Memory B cell (primary cell): Measurements from ENCODE around the gene SPOCK2.

Source experiments
- ATAC-seq: fragments of 150-1000 bp; cut with Tn5 transposase; 2 replicates; pipeline ENCODE4 v1.10.0; 2021; ENCODE audit warnings: low read depth, mild to moderate bottlenecking, moderate library complexity
- DNase-seq, 2 donors: peaks; one replicate each; pipeline ENCODE4 v3.0.0; 2022; ENCODE audit warnings: low spot score in 2 of 2
- H3K27ac Mint-ChIP-seq: one replicate; pipeline ENCODE4 v1.8.0; 2022; ENCODE audit warnings: mild to moderate bottlenecking, moderate library complexity, mixed read lengths
- H3K27me3 Mint-ChIP-seq: one replicate; pipeline ENCODE4 v1.8.0; 2022; ENCODE audit warnings: mixed read lengths
- H3K36me3 Mint-ChIP-seq: one replicate; pipeline ENCODE4 v1.8.0; 2022; ENCODE audit warnings: mild to moderate bottlenecking, mixed read lengths
- H3K4me1 Mint-ChIP-seq: one replicate; pipeline ENCODE4 v1.8.0; 2022; ENCODE audit warnings: mixed read lengths
- H3K4me3 Mint-ChIP-seq: one replicate; pipeline ENCODE4 v1.8.0; 2022; ENCODE audit warnings: mild to moderate bottlenecking, moderate library complexity, mixed read lengths
- H3K9me3 Mint-ChIP-seq: one replicate; pipeline ENCODE4 v1.8.0; 2022; ENCODE audit warnings: mixed read lengths

SPOCK2 gene

GRCh38 chr10:72099600-72099921, 11.2 kb upstream of the SPOCK2 start:
- Mint-ChIP-seq H3K9me3 (no peaks in the 10 kb centered on the region), H3K4me1 (no peaks in the 10 kb centered on the region), H3K27ac (no peak overlapping the region), H3K27me3 (no peaks in the 10 kb centered on the region), H3K4me3 (no peak overlapping the region), H3K36me3 (peaks cover 33% of the 10 kb centered on the region)
- ATAC-seq (no peak), DNase-seq (no peak)

GRCh38 chr10:72098836-72099599, 10.7 kb upstream of the SPOCK2 start:
- Mint-ChIP-seq H3K4me3 (no peak overlapping the region), H3K4me1 (no peaks in the 10 kb centered on the region), H3K27me3 (no peaks in the 10 kb centered on the region), H3K9me3 (no peaks in the 10 kb centered on the region), H3K36me3 (peaks cover 34% of the 10 kb centered on the region), H3K27ac (no peak overlapping the region)
- no peak for ATAC-seq
- DNase-seq, result no peak

- DNase-seq (no peak), ATAC-seq (no peak)
- H3K27me3 Mint-ChIP-seq, result no peaks in the 10 kb centered on the region
- H3K27ac Mint-ChIP-seq, result no peak overlapping the region
- peaks cover 30% of the 10 kb centered on the region for H3K36me3 Mint-ChIP-seq
- no peak overlapping the region for H3K4me3 Mint-ChIP-seq
- no peaks in the 10 kb centered on the region for H3K4me1 Mint-ChIP-seq
- H3K9me3 Mint-ChIP-seq, result no peaks in the 10 kb centered on the region
Measured at GRCh38 chr10:72098301-72098835, 10.0 kb upstream of the SPOCK2 start.

GRCh38 chr10:72097448-72098300, 9.3 kb upstream of the SPOCK2 start:
- peaks cover 29% of the 10 kb centered on the region for H3K36me3 Mint-ChIP-seq
- H3K27ac Mint-ChIP-seq, result no peak overlapping the region
- no peak for ATAC-seq
- H3K4me1 Mint-ChIP-seq, result no peaks in the 10 kb centered on the region
- no peak overlapping the region for H3K4me3 Mint-ChIP-seq
- DNase-seq, result no peak
- no peaks in the 10 kb centered on the region for H3K9me3 Mint-ChIP-seq
- H3K27me3 Mint-ChIP-seq, result no peaks in the 10 kb centered on the region

GRCh38 chr10:72096115-72097000, 8.0 kb upstream of the SPOCK2 start:
- Mint-ChIP-seq H3K9me3 (no peaks in the 10 kb centered on the region), H3K27me3 (no peaks in the 10 kb centered on the region), H3K4me3 (no peak overlapping the region), H3K36me3 (peaks cover 22% of the 10 kb centered on the region), H3K27ac (no peak overlapping the region), H3K4me1 (no peaks in the 10 kb centered on the region)
- no peak for DNase-seq
- ATAC-seq, result no peak

GRCh38 chr10:72095195-72095594, 6.8 kb upstream of the SPOCK2 start:
- H3K27me3 Mint-ChIP-seq, result no peaks in the 10 kb centered on the region
- no peak for DNase-seq
- H3K4me1 Mint-ChIP-seq, result no peaks in the 10 kb centered on the region
- H3K4me3 Mint-ChIP-seq, result no peak overlapping the region
- ATAC-seq, result no peak
- H3K27ac Mint-ChIP-seq, result no peak overlapping the region
- peaks cover 16% of the 10 kb centered on the region for H3K36me3 Mint-ChIP-seq
- H3K9me3 Mint-ChIP-seq, result no peaks in the 10 kb centered on the region

GRCh38 chr10:72094574-72094973, 6.2 kb upstream of the SPOCK2 start:
- H3K4me3 Mint-ChIP-seq, result no peak overlapping the region
- DNase-seq (no peak), ATAC-seq (no peak)
- H3K4me1 Mint-ChIP-seq, result peaks cover 2% of the 10 kb centered on the region
- H3K27me3 Mint-ChIP-seq, result no peaks in the 10 kb centered on the region
- H3K27ac Mint-ChIP-seq, result no peak overlapping the region
- no peaks in the 10 kb centered on the region for H3K9me3 Mint-ChIP-seq
- H3K36me3 Mint-ChIP-seq, result peaks cover 16% of the 10 kb centered on the region

- DNase-seq, result no peak
- H3K4me1 Mint-ChIP-seq, result peaks cover 3% of the 10 kb centered on the region
- no peak for ATAC-seq
- no peaks in the 10 kb centered on the region for H3K27me3 Mint-ChIP-seq
- no peaks in the 10 kb centered on the region for H3K9me3 Mint-ChIP-seq
- H3K36me3 Mint-ChIP-seq, result peaks cover 11% of the 10 kb centered on the region
- no peak overlapping the region for H3K4me3 Mint-ChIP-seq
- no peak overlapping the region for H3K27ac Mint-ChIP-seq
Measured at GRCh38 chr10:72093450-72093849, 5.1 kb upstream of the SPOCK2 start.

GRCh38 chr10:72092987-72093386, 4.6 kb upstream of the SPOCK2 start:
- no peaks in the 10 kb centered on the region for H3K9me3 Mint-ChIP-seq
- no peak for DNase-seq
- H3K36me3 Mint-ChIP-seq, result peaks cover 12% of the 10 kb centered on the region
- ATAC-seq, result no peak
- no peaks in the 10 kb centered on the region for H3K27me3 Mint-ChIP-seq
- H3K4me1 Mint-ChIP-seq, result peaks cover 6% of the 10 kb centered on the region
- H3K4me3 Mint-ChIP-seq, result no peak overlapping the region
- H3K27ac Mint-ChIP-seq, result no peak overlapping the region

- H3K4me3 Mint-ChIP-seq, result no peak overlapping the region
- DNase-seq (no peak), ATAC-seq (no peak)
- H3K4me1 Mint-ChIP-seq, result peaks cover 6% of the 10 kb centered on the region
- peaks cover 12% of the 10 kb centered on the region for H3K36me3 Mint-ChIP-seq
- no peaks in the 10 kb centered on the region for H3K9me3 Mint-ChIP-seq
- no peak overlapping the region for H3K27ac Mint-ChIP-seq
- H3K27me3 Mint-ChIP-seq, result no peaks in the 10 kb centered on the region
Measured at GRCh38 chr10:72092171-72092924, 4.0 kb upstream of the SPOCK2 start.

- no peak for DNase-seq
- no peak overlapping the region for H3K4me3 Mint-ChIP-seq
- peaks cover 11% of the 10 kb centered on the region for H3K36me3 Mint-ChIP-seq
- H3K4me1 Mint-ChIP-seq, result peaks cover 20% of the 10 kb centered on the region
- H3K9me3 Mint-ChIP-seq, result no peaks in the 10 kb centered on the region
- H3K27me3 Mint-ChIP-seq, result no peaks in the 10 kb centered on the region
- no peak for ATAC-seq
- peak overlapping the region; percentile 95 for H3K27ac Mint-ChIP-seq
Measured at GRCh38 chr10:72090326-72090725, 2.0 kb upstream of the SPOCK2 start.

- Mint-ChIP-seq H3K27ac (peak overlapping the region; percentile 95), H3K27me3 (no peaks in the 10 kb centered on the region), H3K9me3 (no peaks in the 10 kb centered on the region), H3K4me1 (peaks cover 23% of the 10 kb centered on the region), H3K4me3 (peak overlapping the region; percentile 7), H3K36me3 (peaks cover 11% of the 10 kb centered on the region)
- ATAC-seq, result no peak
- DNase-seq, result no peak
Measured at GRCh38 chr10:72089618-72090017, 1.3 kb upstream of the SPOCK2 start.

- peak in 1 of 2 donors; percentile 34 for DNase-seq
- Mint-ChIP-seq H3K36me3 (peaks cover 10% of the 10 kb centered on the region), H3K4me1 (peaks cover 24% of the 10 kb centered on the region)
Measured at GRCh38 chr10:72088889-72089575, 681 bp upstream of the SPOCK2 start.

More at GRCh38 chr10:72088889-72089575, 681 bp upstream of the SPOCK2 start:
- peak overlapping the region; percentile 99 for H3K4me3 Mint-ChIP-seq
- H3K27ac Mint-ChIP-seq, result peak overlapping the region; percentile 95
- no peaks in the 10 kb centered on the region for H3K9me3 Mint-ChIP-seq
- no peaks in the 10 kb centered on the region for H3K27me3 Mint-ChIP-seq
- ATAC-seq, result peak; percentile 20
